HCT116 (cell line): ENCODE measurements around the gene EMSY. TPM values are rescaled to one million over a fixed set of nuclear protein-coding genes. Genes with fewer than 3 reads are reported as not detected.

Experiments
- ATAC-seq: fragments of 200-7000 bp; cut with Tn5 transposase; 2 replicates; pipeline ENCODE4 v1.9.1; 2020; ENCODE audit warnings: mild to moderate bottlenecking, moderate library complexity
- BruUV-seq: library from RNA; stranded (reverse); fragments of 400-500 nt; replicated peaks from 2 replicates; lab custom pipeline; 2021; lab: Mats Ljungman, UMichigan
- CTCF ChIA-PET: fragments of 300-600 bp; sonication (Branson Sonifier 250); formaldehyde crosslinking; loops from one replicate; lab custom pipeline; 2021; ENCODE audit warnings: antibody characterized with exemption; lab: Charles Lee
- POLR2A ChIA-PET: fragments of 300-600, 350-600 bp; sonication (Branson Sonifier 250); formaldehyde crosslinking; loops from one replicate; lab custom pipeline; 2021; ENCODE audit warnings: antibody characterized with exemption; lab: Charles Lee
- RAD21 ChIA-PET, 2 experiments: fragments of 300-600 bp; sonication (Branson Sonifier 250); formaldehyde crosslinking; loops; one replicate each; lab custom pipeline; 2023; ENCODE audit warnings: low total read pairs in 2 of 2; ENCODE audit not compliant: uncharacterized antibody in 2 of 2, unreplicated experiment in 2 of 2, low non-redundant PET in 1 of 2; lab: Charles Lee
- DNase-seq: peaks from one replicate; pipeline ENCODE4 v3.0.0-alpha.2; 2010; ENCODE audit warnings: low read depth, low spot score
- H2AFZ ChIP-seq: fragments of 200-600 bp; shearing (Covaris generic), sonication (generic); 2 replicates; pipeline ENCODE4 v1.6.1; 2017; ENCODE audit warnings: low read depth, mixed run types, mixed read lengths, antibody characterized with exemption, low read length; ENCODE audit not compliant: poor library complexity, severe bottlenecking
- H3K27ac ChIP-seq: 2 replicates; pipeline ENCODE4 v1.5.1; 2012; ENCODE audit warnings: low read depth, low read length
- H3K27me3 ChIP-seq: fragments of 200-600 bp; sonication (generic); 2 replicates; pipeline ENCODE4 v1.6.1; 2016; ENCODE audit warnings: mixed run types, low read length, mixed read lengths; ENCODE audit not compliant: insufficient read depth
- H3K36me3 ChIP-seq, 2 experiments: fragments of 200-500 bp in 1 of 2; fragments of 200-600 bp in 1 of 2; sonication (Bioruptor generic) in 1 of 2; sonication (generic) in 1 of 2; 2 replicates each; pipeline versions ENCODE4 v1.5.1 to v1.6.1; 2014 to 2016; ENCODE audit warnings: low read length in 2 of 2, inconsistent platforms in 1 of 2, mixed read lengths in 1 of 2, mixed run types in 1 of 2; ENCODE audit not compliant: insufficient read depth in 2 of 2, control insufficient read depth in 1 of 2
- H3K4me1 ChIP-seq, 2 experiments: fragments of 200-600 bp in 1 of 2; sonication (generic) in 1 of 2; 2 replicates each; pipeline versions ENCODE4 v1.5.1 to v1.6.1; 2012 to 2017; ENCODE audit warnings: low read length in 2 of 2, inconsistent platforms in 1 of 2, mild to moderate bottlenecking in 1 of 2, mixed read lengths in 1 of 2, mixed run types in 1 of 2, moderate library complexity in 1 of 2; ENCODE audit not compliant: insufficient read depth in 2 of 2, control insufficient read depth in 1 of 2
- H3K4me2 ChIP-seq: fragments of 200-600 bp; sonication (generic); 2 replicates; pipeline ENCODE4 v1.6.1; 2017; ENCODE audit warnings: mixed run types, low read length, mixed read lengths
- H3K4me3 ChIP-seq, 2 experiments: fragments of 200-600 bp in 1 of 2; sonication (generic) in 1 of 2; replicated peaks in 1 of 2; 2 replicates each; pipeline ENCODE4 v1.5.1; 2011 to 2016; ENCODE audit warnings: low read length in 2 of 2, control low read depth in 1 of 2, low read depth in 1 of 2, mild to moderate bottlenecking in 1 of 2, mixed read lengths in 1 of 2, mixed run types in 1 of 2
- H3K79me2 ChIP-seq: fragments of 200-600 bp; sonication (generic); 2 replicates; pipeline ENCODE4 v1.6.1; 2017; ENCODE audit warnings: mild to moderate bottlenecking, mixed run types, low read length, moderate library complexity, mixed read lengths; ENCODE audit not compliant: insufficient read depth
- H3K9ac ChIP-seq: fragments of 200-600 bp; sonication (generic); 2 replicates; pipeline ENCODE4 v1.6.1; 2016; ENCODE audit warnings: low read length, mixed read lengths
- H3K9me2 ChIP-seq: fragments of 200-600 bp; sonication (generic), shearing (Covaris generic); 2 replicates; pipeline ENCODE4 v1.6.1; 2017; ENCODE audit warnings: mixed run types, mild to moderate bottlenecking, moderate library complexity; ENCODE audit not compliant: insufficient read depth
- H3K9me3 ChIP-seq, 2 experiments: fragments of 200-500 bp in 1 of 2; fragments of 200-600 bp in 1 of 2; sonication (Bioruptor generic) in 1 of 2; sonication (generic) in 1 of 2; 2 replicates each; pipeline ENCODE4 v1.6.1; 2014 to 2017; ENCODE audit warnings: low read length in 2 of 2, mixed read lengths in 2 of 2, inconsistent platforms in 1 of 2, low read depth in 1 of 2, mild to moderate bottlenecking in 1 of 2, mixed run types in 1 of 2, moderate library complexity in 1 of 2; ENCODE audit not compliant: control insufficient read depth in 1 of 2, insufficient read depth in 1 of 2
- H4K20me1 ChIP-seq: fragments of 200-600 bp; sonication (generic), shearing (Covaris generic); 2 replicates; pipeline ENCODE4 v1.6.1; 2017; ENCODE audit warnings: mixed run types, mild to moderate bottlenecking, moderate library complexity; ENCODE audit not compliant: insufficient read depth
- CBX3 ChIP-seq: IDR thresholded peaks from 2 replicates; pipeline ENCODE4 v1.6.1; 2012; ENCODE audit warnings: low read depth
- SP1 ChIP-seq: IDR thresholded peaks from 2 replicates; pipeline ENCODE4 v1.6.1; 2012; ENCODE audit warnings: low read depth
- YY1 ChIP-seq: IDR thresholded peaks from 2 replicates; pipeline ENCODE4 v1.6.1; 2011; ENCODE audit warnings: low read length, low read depth, moderate library complexity, mild to moderate bottlenecking; ENCODE audit not compliant: insufficient replicate concordance; ENCODE audit errors: extremely low read depth
- intact Hi-C: fragments of 100-400 bp; cut with micrococcal nuclease; formaldehyde crosslinking; loops from 2 replicates; pipeline ENCODE4 v1.10.0; 2022
- total RNA-seq: library from RNA; stranded (reverse); gene quantifications from one replicate; pipeline ENCODE4 v1.2.1, GENCODE V29; 2021; ENCODE audit not compliant: unreplicated experiment
- TF ChIP-seq, protein P1 (sequence below): IDR thresholded peaks from 2 replicates; pipeline ENCODE4 v1.6.1; 2012

Gene EMSY
- total RNA-seq, 1 experiment from 2014 or later = 22.7 TPM

DNA sequence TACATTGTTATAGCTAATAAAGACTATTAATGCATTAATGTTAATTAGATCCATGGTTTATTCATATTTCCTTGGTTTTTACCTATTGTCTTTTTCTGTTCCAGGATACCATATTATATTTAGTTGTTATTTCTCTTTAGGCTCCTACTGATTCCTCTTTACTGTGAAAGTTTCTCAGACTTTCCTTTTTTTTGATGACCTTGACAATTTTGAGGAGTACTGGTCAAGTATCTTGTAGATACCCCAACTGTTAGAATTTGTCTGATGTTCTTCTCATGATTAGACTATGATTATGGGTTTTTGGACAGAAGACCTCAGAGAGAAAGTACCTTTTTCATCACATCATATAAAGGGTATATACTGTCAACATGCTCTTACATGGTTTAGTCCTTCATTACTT lies 26.6 kb downstream of the EMSY start:
- H3K4me1 ChIP-seq = no peaks in the 10 kb centered on the region
- TF ChIP-seq SP1 = no peak
- TF ChIP-seq CBX3 = no peak
- TF ChIP-seq YY1 = no peak
- H3K27ac ChIP-seq = no peak overlapping the region
- no peak overlapping the region for H3K4me3 ChIP-seq
- DNase-seq = no peak
- CTCF ChIA-PET = no interaction called here
- H3K9me2 ChIP-seq = no peaks in the 10 kb centered on the region
- no peaks in the 10 kb centered on the region for H4K20me1 ChIP-seq
- intact Hi-C loops = no loop called here
- H3K9ac ChIP-seq = no peak overlapping the region
- POLR2A ChIA-PET = no interaction called here
- no peaks in the 10 kb centered on the region for H3K27me3 ChIP-seq
- RAD21 ChIA-PET = no interaction called here
- no peak overlapping the region for H3K4me2 ChIP-seq
- peaks cover 8 to 10% of the 10 kb centered on the region in 2 experiments; a peak in 3 of 4 replicates for H3K36me3 ChIP-seq
- H3K9me3 ChIP-seq = no peaks in the 10 kb centered on the region
- BruUV-seq = no TSS peak
- H2AFZ ChIP-seq = no peak overlapping the region
- ATAC-seq = no peak
- H3K79me2 ChIP-seq = no peaks in the 10 kb centered on the region; the same call in 1 of the 2 replicates

DNA sequence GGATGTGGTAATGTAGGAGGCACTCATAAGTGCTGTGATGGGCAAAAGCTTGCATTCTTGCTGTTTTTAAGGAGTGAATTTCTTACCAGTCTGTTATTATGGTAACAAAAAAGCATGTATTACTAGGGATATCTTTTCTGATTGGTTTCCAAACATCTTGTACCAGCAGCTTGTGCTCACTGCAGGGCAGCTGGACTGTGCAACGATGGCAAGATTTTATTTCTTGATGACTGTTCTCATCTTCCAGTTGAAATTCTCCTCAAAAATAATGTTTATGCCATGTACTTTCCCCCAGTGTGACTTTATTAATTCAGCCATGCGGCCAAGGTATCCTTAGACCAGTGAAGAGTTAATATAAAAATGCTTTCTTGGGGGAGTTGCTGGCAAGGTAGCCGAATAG lies 35.4 kb downstream of the EMSY start:
- Histone ChIP-seq H3K9me2 (no peaks in the 10 kb centered on the region), H4K20me1 (no peaks in the 10 kb centered on the region), H3K36me3 (peaks cover 2 to 5% of the 10 kb centered on the region in 2 experiments; a peak in 1 of 4 replicates), H3K27me3 (no peaks in the 10 kb centered on the region), H3K79me2 (peaks cover 3% of the 10 kb centered on the region; the same call in 1 of the 2 replicates), H3K9ac (no peak overlapping the region), H3K4me2 (no peak overlapping the region), H3K27ac (no peak overlapping the region), H3K4me3 (no peak overlapping the region), H3K4me1 (no peaks in the 10 kb centered on the region), H3K9me3 (no peaks in the 10 kb centered on the region), H2AFZ (no peak overlapping the region)
- no TSS peak for BruUV-seq
- ATAC-seq (no peak), DNase-seq (no peak)
- TF ChIP-seq, protein P1, sequence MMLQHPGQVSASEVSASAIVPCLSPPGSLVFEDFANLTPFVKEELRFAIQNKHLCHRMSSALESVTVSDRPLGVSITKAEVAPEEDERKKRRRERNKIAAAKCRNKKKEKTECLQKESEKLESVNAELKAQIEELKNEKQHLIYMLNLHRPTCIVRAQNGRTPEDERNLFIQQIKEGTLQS = no peak
- POLR2A ChIA-PET = no interaction called here
- CTCF ChIA-PET = no interaction called here
- intact Hi-C loops = no loop called here
- RAD21 ChIA-PET = no interaction called here
